Measurements from ENCODE around the gene AKT3.
"Not testable (repeated sequence)": the region's sequence is repeated elsewhere in the genome, so short reads cannot be mapped to it uniquely, and the experiment has no call there.

Gene AKT3

DNA sequence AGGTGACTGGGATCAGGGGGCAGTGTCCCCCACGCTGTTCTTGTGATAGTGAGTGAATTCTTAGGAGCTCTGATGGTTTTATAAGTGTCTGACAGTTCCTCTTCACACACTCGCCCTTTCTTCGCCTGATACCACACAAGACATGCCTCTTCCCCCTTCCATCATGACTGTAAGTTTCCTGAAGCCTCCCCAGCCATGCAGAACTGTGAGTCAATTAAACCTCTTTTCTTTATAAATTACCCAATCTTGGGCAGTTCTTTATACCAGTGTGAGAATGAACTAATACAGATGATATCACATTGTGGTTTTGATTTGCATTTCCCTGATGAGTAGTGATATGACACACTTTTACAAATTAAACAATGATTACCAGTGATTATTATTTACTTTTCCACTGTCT is 229.9 kb downstream of the AKT3 start:
- H3K36me3 ChIP-seq (ENCODE audit: control insufficient read depth, insufficient read depth, low read length): peaks cover 21% of the 10 kb centered on the region
- DNase-seq: no peak
- no peaks in the 10 kb centered on the region for H3K4me1 ChIP-seq (ENCODE audit: control insufficient read depth, insufficient read depth, low read length, poor library complexity, severe bottlenecking)
- no peaks in the 10 kb centered on the region for H3K9me3 ChIP-seq (ENCODE audit: control insufficient read depth, low read length)
- H3K4me3 ChIP-seq (ENCODE audit: insufficient read depth, low read depth, low read length, poor library complexity, severe bottlenecking): no peak overlapping the region
- no peak overlapping the region for H3K27ac ChIP-seq (ENCODE audit: insufficient read depth, low read length, poor library complexity, severe bottlenecking)
- no peaks in the 10 kb centered on the region for H3K27me3 ChIP-seq (replicated peaks; ENCODE audit: control insufficient read depth, insufficient read depth, low read length, poor library complexity, severe bottlenecking)

DNA sequence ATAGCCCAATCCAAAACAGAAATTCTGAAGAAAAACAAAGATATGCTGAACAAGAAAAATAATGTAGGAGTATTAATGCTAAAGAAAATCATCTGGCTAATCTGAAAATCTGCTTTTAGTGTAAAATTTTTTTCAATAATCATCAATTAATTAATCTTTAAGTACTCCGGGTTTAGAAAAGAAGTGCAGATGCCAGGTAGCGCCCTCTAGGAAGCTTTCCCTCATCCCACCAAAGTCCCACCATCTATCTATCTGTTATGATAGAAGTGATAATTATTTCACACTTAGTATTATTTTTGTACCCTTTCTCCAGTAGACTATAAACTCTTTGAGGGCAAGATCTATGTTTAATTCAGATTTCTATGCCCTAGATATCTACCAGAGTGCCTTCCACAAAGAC is 240.3 kb downstream of the AKT3 start:
- no peaks in the 10 kb centered on the region for H3K4me1 ChIP-seq (ENCODE audit: control insufficient read depth, insufficient read depth, low read length, poor library complexity, severe bottlenecking)
- no peaks in the 10 kb centered on the region for H3K27me3 ChIP-seq (replicated peaks; ENCODE audit: control insufficient read depth, insufficient read depth, low read length, poor library complexity, severe bottlenecking)
- no peak overlapping the region for H3K4me3 ChIP-seq (ENCODE audit: insufficient read depth, low read depth, low read length, poor library complexity, severe bottlenecking)
- H3K27ac ChIP-seq (ENCODE audit: insufficient read depth, low read length, poor library complexity, severe bottlenecking): no peak overlapping the region
- H3K36me3 ChIP-seq (ENCODE audit: control insufficient read depth, insufficient read depth, low read length): peaks cover 24% of the 10 kb centered on the region
- no peak for DNase-seq
- no peaks in the 10 kb centered on the region for H3K9me3 ChIP-seq (ENCODE audit: control insufficient read depth, low read length)

DNA sequence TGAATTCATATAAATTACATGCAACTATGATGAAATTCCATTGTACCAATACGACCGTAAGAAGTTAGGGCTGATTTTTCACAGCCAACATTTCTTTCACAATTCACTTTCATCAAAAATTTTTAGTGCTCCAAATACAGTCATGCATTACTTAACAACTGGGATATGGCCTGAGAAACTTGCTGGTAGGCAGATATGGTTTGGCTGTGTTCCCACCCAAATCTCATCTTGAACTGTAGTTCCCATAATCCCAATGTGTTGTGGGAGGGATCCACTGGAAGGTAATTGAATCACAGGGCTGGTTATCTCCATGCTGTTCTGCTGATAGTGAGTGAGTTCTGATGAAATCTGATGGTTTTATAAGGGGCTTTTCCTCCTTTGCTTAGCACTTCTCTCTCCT is 244.4 kb downstream of the AKT3 start:
- Histone ChIP-seq H3K4me1 (ENCODE audit: control insufficient read depth, insufficient read depth, low read length, poor library complexity, severe bottlenecking) (no peaks in the 10 kb centered on the region), H3K27ac (ENCODE audit: insufficient read depth, low read length, poor library complexity, severe bottlenecking) (no peak overlapping the region), H3K9me3 (ENCODE audit: control insufficient read depth, low read length) (peaks cover 13% of the 10 kb centered on the region), H3K36me3 (ENCODE audit: control insufficient read depth, insufficient read depth, low read length) (peaks cover 31% of the 10 kb centered on the region), H3K27me3 (replicated peaks; ENCODE audit: control insufficient read depth, insufficient read depth, low read length, poor library complexity, severe bottlenecking) (no peaks in the 10 kb centered on the region), H3K4me3 (ENCODE audit: insufficient read depth, low read depth, low read length, poor library complexity, severe bottlenecking) (no peak overlapping the region)
- no peak for DNase-seq

DNA sequence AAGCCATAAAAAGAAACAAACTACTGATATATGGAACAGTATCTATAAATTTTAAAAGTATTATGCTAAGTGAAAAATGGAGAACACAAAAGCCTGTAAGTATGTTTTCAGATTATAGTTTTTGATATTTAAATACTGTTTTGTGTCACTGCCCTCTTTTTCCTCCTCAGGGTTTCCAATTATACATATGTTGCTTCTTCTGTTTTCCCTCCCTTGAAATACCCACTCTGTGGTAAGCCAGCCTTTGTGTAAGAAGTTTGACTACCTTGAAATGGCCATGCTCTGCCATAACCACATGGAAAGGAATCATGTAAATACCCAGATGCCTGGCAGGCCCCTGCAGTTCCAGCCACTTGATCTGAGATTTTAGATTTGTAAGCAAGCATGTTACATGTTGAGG is 248.3 kb downstream of the AKT3 start:
- no peak for DNase-seq
- Histone ChIP-seq H3K4me1 (ENCODE audit: control insufficient read depth, insufficient read depth, low read length, poor library complexity, severe bottlenecking) (no peaks in the 10 kb centered on the region), H3K36me3 (ENCODE audit: control insufficient read depth, insufficient read depth, low read length) (peaks cover 11% of the 10 kb centered on the region), H3K4me3 (ENCODE audit: insufficient read depth, low read depth, low read length, poor library complexity, severe bottlenecking) (no peak overlapping the region), H3K27me3 (replicated peaks; ENCODE audit: control insufficient read depth, insufficient read depth, low read length, poor library complexity, severe bottlenecking) (no peaks in the 10 kb centered on the region), H3K27ac (ENCODE audit: insufficient read depth, low read length, poor library complexity, severe bottlenecking) (no peak overlapping the region), H3K9me3 (ENCODE audit: control insufficient read depth, low read length) (peaks cover 13% of the 10 kb centered on the region)

DNA sequence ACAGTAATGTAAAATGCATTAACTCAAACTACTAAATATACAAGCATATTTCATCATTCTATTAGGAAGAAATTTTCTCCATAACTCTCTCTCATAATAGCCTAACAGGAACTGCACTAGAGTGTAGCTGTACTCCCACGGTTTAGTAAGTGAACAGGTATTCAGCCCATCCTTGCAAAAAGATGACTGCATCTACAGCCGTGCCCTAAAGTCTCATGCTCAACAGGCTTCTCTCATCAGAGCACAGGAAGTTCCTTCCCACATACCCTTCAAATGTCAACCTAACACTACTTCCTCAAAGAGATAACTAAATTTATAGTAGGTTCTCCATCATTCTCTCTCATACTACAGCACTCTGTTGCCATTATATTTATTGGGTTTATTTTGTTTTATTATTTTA is 251.6 kb downstream of the AKT3 start:
- no peak overlapping the region for H3K27ac ChIP-seq (ENCODE audit: insufficient read depth, low read length, poor library complexity, severe bottlenecking)
- H3K36me3 ChIP-seq (ENCODE audit: control insufficient read depth, insufficient read depth, low read length): peaks cover 10% of the 10 kb centered on the region
- DNase-seq: no peak

DNA sequence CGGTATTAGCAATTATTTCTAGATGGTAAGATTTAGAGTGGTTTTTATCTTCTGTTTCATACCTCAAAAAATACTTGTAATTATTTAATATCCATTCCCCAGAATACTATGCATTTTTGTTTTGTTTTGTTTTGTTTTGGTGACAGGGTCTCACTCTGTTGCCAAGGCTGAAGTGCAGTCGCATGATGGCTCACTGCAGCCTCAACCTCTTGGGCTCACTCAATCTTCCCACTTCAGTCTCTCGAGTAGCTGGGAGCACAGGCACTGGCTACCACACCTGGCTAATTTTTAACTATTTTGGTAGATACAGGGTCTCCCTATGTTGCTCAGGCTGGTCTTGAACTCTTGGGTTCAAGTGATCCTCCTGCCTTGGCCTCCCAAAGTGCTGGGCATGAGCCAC is 252.7 kb downstream of the AKT3 start:
- no peak overlapping the region for H3K4me3 ChIP-seq (ENCODE audit: insufficient read depth, low read depth, low read length, poor library complexity, severe bottlenecking)
- DNase-seq: no peak
- H3K9me3 ChIP-seq (ENCODE audit: control insufficient read depth, low read length): peaks cover 6% of the 10 kb centered on the region
- H3K27ac ChIP-seq (ENCODE audit: insufficient read depth, low read length, poor library complexity, severe bottlenecking): no peak overlapping the region
- no peaks in the 10 kb centered on the region for H3K27me3 ChIP-seq (replicated peaks; ENCODE audit: control insufficient read depth, insufficient read depth, low read length, poor library complexity, severe bottlenecking)
- peaks cover 6% of the 10 kb centered on the region for H3K36me3 ChIP-seq (ENCODE audit: control insufficient read depth, insufficient read depth, low read length)
- peaks cover 7% of the 10 kb centered on the region for H3K4me1 ChIP-seq (ENCODE audit: control insufficient read depth, insufficient read depth, low read length, poor library complexity, severe bottlenecking)

More for the DNA sequence above, 251.6 kb downstream of the AKT3 start:
- Histone ChIP-seq H3K4me1 (ENCODE audit: control insufficient read depth, insufficient read depth, low read length, poor library complexity, severe bottlenecking) (peaks cover 7% of the 10 kb centered on the region), H3K4me3 (ENCODE audit: insufficient read depth, low read depth, low read length, poor library complexity, severe bottlenecking) (no peak overlapping the region), H3K9me3 (ENCODE audit: control insufficient read depth, low read length) (peaks cover 11% of the 10 kb centered on the region), H3K27me3 (replicated peaks; ENCODE audit: control insufficient read depth, insufficient read depth, low read length, poor library complexity, severe bottlenecking) (no peaks in the 10 kb centered on the region)

DNA sequence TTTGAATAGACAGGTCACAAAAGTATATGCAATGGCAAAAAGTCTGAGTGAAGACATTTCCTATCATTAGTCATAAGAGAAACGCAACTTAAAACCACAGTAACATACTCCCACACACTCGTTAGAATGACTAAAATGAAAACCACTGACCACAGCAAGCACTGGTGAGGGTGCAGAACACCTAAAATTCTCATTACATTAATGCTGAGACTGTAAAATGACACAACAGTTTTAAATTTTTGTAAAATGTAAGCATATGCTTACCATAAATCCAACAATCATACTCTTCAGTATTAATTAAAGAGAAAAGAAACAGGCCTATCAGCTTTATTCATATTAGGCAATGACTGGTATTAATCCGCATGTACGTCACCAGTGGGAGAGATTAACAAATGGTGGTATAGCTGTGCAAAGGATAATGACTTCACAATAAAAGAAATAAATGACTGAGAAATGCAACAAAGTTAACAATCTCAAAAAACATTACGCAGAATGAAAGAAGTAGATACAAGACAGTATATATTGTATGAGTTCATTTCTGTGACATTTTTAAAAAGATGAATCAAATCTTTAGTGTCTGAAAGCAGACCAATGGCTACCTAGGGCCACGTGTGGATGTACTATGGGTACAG is 253.5 kb downstream of the AKT3 start:
- Histone ChIP-seq H3K36me3 (ENCODE audit: control insufficient read depth, insufficient read depth, low read length) (no peaks in the 10 kb centered on the region), H3K27me3 (replicated peaks; ENCODE audit: control insufficient read depth, insufficient read depth, low read length, poor library complexity, severe bottlenecking) (no peaks in the 10 kb centered on the region), H3K4me3 (ENCODE audit: insufficient read depth, low read depth, low read length, poor library complexity, severe bottlenecking) (no peak overlapping the region), H3K4me1 (ENCODE audit: control insufficient read depth, insufficient read depth, low read length, poor library complexity, severe bottlenecking) (peaks cover 7% of the 10 kb centered on the region), H3K27ac (ENCODE audit: insufficient read depth, low read length, poor library complexity, severe bottlenecking) (peak overlapping the region; percentile 16), H3K9me3 (ENCODE audit: control insufficient read depth, low read length) (peaks cover under 1% of the 10 kb centered on the region)
- no peak for DNase-seq

DNA sequence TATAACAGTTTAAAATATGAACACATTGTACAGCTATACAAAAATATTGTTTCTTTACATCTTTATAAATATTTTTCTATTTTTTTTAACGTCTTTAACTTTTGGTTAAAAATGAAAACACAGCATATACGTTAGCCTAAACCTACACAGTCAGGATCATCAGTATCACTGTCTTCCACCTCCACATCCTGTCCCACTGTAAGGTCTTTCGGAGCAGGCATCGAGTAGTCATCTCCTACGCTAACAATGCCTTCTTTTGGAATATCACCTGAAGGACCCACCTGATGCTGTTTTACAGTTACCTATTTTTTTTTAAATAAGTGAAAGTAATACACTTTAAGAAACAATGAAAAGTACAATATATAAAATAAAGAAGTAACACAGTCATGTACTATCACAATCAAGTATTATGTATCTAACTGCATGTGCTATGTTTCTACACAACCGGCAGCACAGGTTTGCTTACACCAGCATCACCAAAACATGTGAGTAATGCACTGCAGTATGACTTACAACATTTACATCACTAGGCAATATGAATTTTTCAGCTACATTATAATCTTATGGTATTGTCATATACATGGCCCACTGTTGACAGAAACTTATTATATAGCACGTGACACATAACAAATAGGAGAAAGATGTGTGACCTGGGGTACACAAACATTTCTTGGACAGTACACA is 254.4 kb downstream of the AKT3 start:
- H3K27ac ChIP-seq (ENCODE audit: insufficient read depth, low read length, poor library complexity, severe bottlenecking): peak overlapping the region; percentile 16
- no peak for DNase-seq
- H3K4me3 ChIP-seq (ENCODE audit: insufficient read depth, low read depth, low read length, poor library complexity, severe bottlenecking): no peak overlapping the region
- peaks cover 7% of the 10 kb centered on the region for H3K4me1 ChIP-seq (ENCODE audit: control insufficient read depth, insufficient read depth, low read length, poor library complexity, severe bottlenecking)
- H3K36me3 ChIP-seq (ENCODE audit: control insufficient read depth, insufficient read depth, low read length): no peaks in the 10 kb centered on the region
- H3K9me3 ChIP-seq (ENCODE audit: control insufficient read depth, low read length): no peaks in the 10 kb centered on the region
- H3K27me3 ChIP-seq (replicated peaks; ENCODE audit: control insufficient read depth, insufficient read depth, low read length, poor library complexity, severe bottlenecking): no peaks in the 10 kb centered on the region

DNA sequence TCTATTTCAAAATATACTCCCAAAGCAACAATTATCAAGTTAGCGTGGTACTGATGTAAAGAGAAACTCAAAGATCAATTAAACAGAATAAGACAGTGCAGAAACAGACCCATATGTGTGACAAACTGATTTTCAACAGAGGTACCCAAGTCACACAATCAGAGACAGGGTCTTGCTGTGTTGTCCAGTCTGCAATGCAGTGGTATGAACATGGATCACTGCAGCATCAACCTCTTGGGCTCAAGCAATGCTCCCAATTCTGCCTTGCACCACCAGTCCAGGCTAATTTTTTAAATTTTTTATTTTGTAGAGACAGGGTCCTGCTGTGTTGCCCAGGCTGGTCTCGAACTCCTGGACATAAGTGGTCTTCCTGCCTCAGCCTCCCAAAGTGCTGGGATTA is 255.6 kb downstream of the AKT3 start:
- Histone ChIP-seq H3K4me3 (ENCODE audit: insufficient read depth, low read depth, low read length, poor library complexity, severe bottlenecking) (no peak overlapping the region), H3K36me3 (ENCODE audit: control insufficient read depth, insufficient read depth, low read length) (no peaks in the 10 kb centered on the region), H3K27ac (ENCODE audit: insufficient read depth, low read length, poor library complexity, severe bottlenecking) (no peak overlapping the region)

DNA sequence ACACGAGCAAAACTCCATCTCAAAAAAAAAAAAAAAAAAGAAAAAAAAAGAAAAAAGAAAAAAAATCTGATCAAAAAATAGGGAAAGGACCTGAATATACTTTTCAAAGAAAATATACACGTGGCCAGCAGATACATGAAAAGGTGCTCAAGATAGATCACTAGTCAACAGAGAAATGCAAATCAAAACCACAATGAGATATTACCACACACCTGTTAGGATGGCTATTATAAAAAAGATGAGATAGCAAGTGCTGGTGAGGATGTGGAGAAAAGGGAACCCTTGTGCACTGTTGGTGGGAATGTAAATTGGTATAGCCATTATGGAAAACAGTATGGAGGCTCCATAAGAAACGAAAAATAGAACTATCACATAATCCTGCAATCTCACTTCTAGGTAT is 260.8 kb downstream of the AKT3 start:
- not testable (repeated sequence) for H3K27me3 ChIP-seq (replicated peaks; ENCODE audit: control insufficient read depth, insufficient read depth, low read length, poor library complexity, severe bottlenecking); H3K4me1 ChIP-seq (ENCODE audit: control insufficient read depth, insufficient read depth, low read length, poor library complexity, severe bottlenecking)

More for the DNA sequence above, 255.6 kb downstream of the AKT3 start:
- peaks cover 7% of the 10 kb centered on the region for H3K4me1 ChIP-seq (ENCODE audit: control insufficient read depth, insufficient read depth, low read length, poor library complexity, severe bottlenecking)
- no peaks in the 10 kb centered on the region for H3K27me3 ChIP-seq (replicated peaks; ENCODE audit: control insufficient read depth, insufficient read depth, low read length, poor library complexity, severe bottlenecking)
- DNase-seq: no peak
- no peaks in the 10 kb centered on the region for H3K9me3 ChIP-seq (ENCODE audit: control insufficient read depth, low read length)

More for the DNA sequence above, 260.8 kb downstream of the AKT3 start:
- not testable (repeated sequence) for H3K9me3 ChIP-seq (ENCODE audit: control insufficient read depth, low read length); DNase-seq; H3K4me3 ChIP-seq (ENCODE audit: insufficient read depth, low read depth, low read length, poor library complexity, severe bottlenecking); H3K36me3 ChIP-seq (ENCODE audit: control insufficient read depth, insufficient read depth, low read length); H3K27ac ChIP-seq (ENCODE audit: insufficient read depth, low read length, poor library complexity, severe bottlenecking)

Measured in effector memory CD4-positive, alpha-beta T cell (primary cell).